ENCODE measurements around the gene AHCYL2.

Gene AHCYL2

GRCh38 chr7:129224251-129225205, at the start of gene AHCYL2:
Gene AHCYL2, plus strand, starts transcription at chr7:129225030.
- H3K36me3 Mint-ChIP-seq, result no peaks in the 10 kb centered on the region
- no peaks in the 10 kb centered on the region for H3K9me3 Mint-ChIP-seq
- peak; percentile 97 for ATAC-seq
- peak within 1 kb of the TSS; percentile 90 for H3K27ac Mint-ChIP-seq
- peak within 1 kb of the TSS; percentile 86 for H3K4me3 Mint-ChIP-seq
- H3K27me3 Mint-ChIP-seq, result no peaks in the 10 kb centered on the region
- H3K4me1 Mint-ChIP-seq, result peaks cover 26% of the 10 kb centered on the region

- peaks cover 27% of the 10 kb centered on the region for H3K36me3 Mint-ChIP-seq
- H3K9me3 Mint-ChIP-seq, result no peaks in the 10 kb centered on the region
- H3K27ac Mint-ChIP-seq, result no peak overlapping the region
- no peak overlapping the region for H3K4me3 Mint-ChIP-seq
- H3K4me1 Mint-ChIP-seq, result no peaks in the 10 kb centered on the region
- ATAC-seq, result no peak
- no peaks in the 10 kb centered on the region for H3K27me3 Mint-ChIP-seq
Measured at GRCh38 chr7:129176916-129177710, 47.7 kb upstream of the AHCYL2 start.

GRCh38 chr7:129184981-129185670, 39.7 kb upstream of the AHCYL2 start:
- H3K9me3 Mint-ChIP-seq, result no peaks in the 10 kb centered on the region
- H3K4me3 Mint-ChIP-seq, result no peak overlapping the region
- no peak overlapping the region for H3K27ac Mint-ChIP-seq
- peaks cover 22% of the 10 kb centered on the region for H3K27me3 Mint-ChIP-seq
- peaks cover 34% of the 10 kb centered on the region for H3K4me1 Mint-ChIP-seq
- peaks cover 9% of the 10 kb centered on the region for H3K36me3 Mint-ChIP-seq
- ATAC-seq, result no peak

- no peak for ATAC-seq
Measured at GRCh38 chr7:129186749-129187260, 38.0 kb upstream of the AHCYL2 start.

GRCh38 chr7:129187681-129188371, 37.0 kb upstream of the AHCYL2 start:
- H3K4me1 Mint-ChIP-seq, result peaks cover 34% of the 10 kb centered on the region
- no peak for ATAC-seq
- H3K9me3 Mint-ChIP-seq, result no peaks in the 10 kb centered on the region
- H3K36me3 Mint-ChIP-seq, result no peaks in the 10 kb centered on the region
- peak overlapping the region; percentile 84 for H3K27ac Mint-ChIP-seq
- H3K4me3 Mint-ChIP-seq, result peak overlapping the region; percentile 92
- peaks cover 42% of the 10 kb centered on the region for H3K27me3 Mint-ChIP-seq

More at GRCh38 chr7:129186749-129187260, 38.0 kb upstream of the AHCYL2 start:
- Mint-ChIP-seq H3K4me3 (no peak overlapping the region), H3K27me3 (peaks cover 32% of the 10 kb centered on the region), H3K27ac (no peak overlapping the region), H3K4me1 (peaks cover 34% of the 10 kb centered on the region), H3K36me3 (no peaks in the 10 kb centered on the region), H3K9me3 (no peaks in the 10 kb centered on the region)

- Mint-ChIP-seq H3K27me3 (peaks cover 48% of the 10 kb centered on the region), H3K36me3 (no peaks in the 10 kb centered on the region), H3K9me3 (no peaks in the 10 kb centered on the region), H3K4me1 (peaks cover 34% of the 10 kb centered on the region), H3K4me3 (peak within 1 kb of the TSS; percentile 92), H3K27ac (peak within 1 kb of the TSS; percentile 84)
- peak; percentile 66 for ATAC-seq
Measured at GRCh38 chr7:129188372-129188891, 36.4 kb upstream of the AHCYL2 start, which contains the start of gene SMO. Gene SMO, plus strand, starts transcription at chr7:129188633. Its CDS starts 519 bp downstream, at chr7:129189152.

GRCh38 chr7:129188892-129189660, 35.8 kb upstream of the AHCYL2 start:
- Mint-ChIP-seq H3K36me3 (no peaks in the 10 kb centered on the region), H3K27me3 (peaks cover 48% of the 10 kb centered on the region), H3K4me1 (peaks cover 34% of the 10 kb centered on the region), H3K27ac (peak overlapping the region; percentile 84), H3K9me3 (no peaks in the 10 kb centered on the region), H3K4me3 (peak overlapping the region; percentile 92)
- peak; percentile 48 for ATAC-seq

- peaks cover 34% of the 10 kb centered on the region for H3K4me1 Mint-ChIP-seq
- H3K27me3 Mint-ChIP-seq, result peaks cover 48% of the 10 kb centered on the region
- H3K27ac Mint-ChIP-seq, result no peak overlapping the region
- no peak for ATAC-seq
- H3K36me3 Mint-ChIP-seq, result no peaks in the 10 kb centered on the region
- no peaks in the 10 kb centered on the region for H3K9me3 Mint-ChIP-seq
- peak overlapping the region; percentile 77 for H3K4me3 Mint-ChIP-seq
Measured at GRCh38 chr7:129189661-129190310, 35.0 kb upstream of the AHCYL2 start.

GRCh38 chr7:129191272-129191671, 33.6 kb upstream of the AHCYL2 start:
- ATAC-seq, result no peak
- peaks cover 48% of the 10 kb centered on the region for H3K27me3 Mint-ChIP-seq
- H3K4me3 Mint-ChIP-seq, result no peak overlapping the region
- H3K9me3 Mint-ChIP-seq, result no peaks in the 10 kb centered on the region
- no peak overlapping the region for H3K27ac Mint-ChIP-seq
- H3K4me1 Mint-ChIP-seq, result peaks cover 33% of the 10 kb centered on the region
- H3K36me3 Mint-ChIP-seq, result no peaks in the 10 kb centered on the region

GRCh38 chr7:129193892-129194291, 30.9 kb upstream of the AHCYL2 start:
- H3K27me3 Mint-ChIP-seq, result peaks cover 38% of the 10 kb centered on the region
- H3K36me3 Mint-ChIP-seq, result no peaks in the 10 kb centered on the region
- no peak overlapping the region for H3K27ac Mint-ChIP-seq
- ATAC-seq, result no peak
- peaks cover 16% of the 10 kb centered on the region for H3K4me1 Mint-ChIP-seq
- no peak overlapping the region for H3K4me3 Mint-ChIP-seq
- H3K9me3 Mint-ChIP-seq, result no peaks in the 10 kb centered on the region

GRCh38 chr7:129197771-129198170, 27.1 kb upstream of the AHCYL2 start:
- H3K36me3 Mint-ChIP-seq, result no peaks in the 10 kb centered on the region
- H3K27ac Mint-ChIP-seq, result no peak overlapping the region
- peaks cover 7% of the 10 kb centered on the region for H3K4me1 Mint-ChIP-seq
- H3K27me3 Mint-ChIP-seq, result peaks cover 7% of the 10 kb centered on the region
- no peak overlapping the region for H3K4me3 Mint-ChIP-seq
- H3K9me3 Mint-ChIP-seq, result no peaks in the 10 kb centered on the region
- ATAC-seq, result no peak

GRCh38 chr7:129199406-129199805, 25.4 kb upstream of the AHCYL2 start:
- H3K27ac Mint-ChIP-seq, result no peak overlapping the region
- H3K4me1 Mint-ChIP-seq, result peaks cover 7% of the 10 kb centered on the region
- H3K36me3 Mint-ChIP-seq, result no peaks in the 10 kb centered on the region
- no peak for ATAC-seq
- no peaks in the 10 kb centered on the region for H3K9me3 Mint-ChIP-seq
- no peak overlapping the region for H3K4me3 Mint-ChIP-seq
- H3K27me3 Mint-ChIP-seq, result no peaks in the 10 kb centered on the region

- Mint-ChIP-seq H3K4me1 (peaks cover 20% of the 10 kb centered on the region), H3K27ac (no peak overlapping the region), H3K27me3 (no peaks in the 10 kb centered on the region), H3K9me3 (no peaks in the 10 kb centered on the region), H3K4me3 (no peak overlapping the region), H3K36me3 (no peaks in the 10 kb centered on the region)
- ATAC-seq, result no peak
Measured at GRCh38 chr7:129202058-129202777, 22.6 kb upstream of the AHCYL2 start.

Measured in stimulated activated memory B cell treated with anti-CD40 and anti-IgM and Interleukin-4, amounts not matched to agents 10 μg/mL and 1 μg/mL and 100 μg/mL, for 72 hours (primary cell).